GM21381 (cell line): ENCODE results near the gene NPPB.
"Not testable (repeated sequence)": the region's sequence is repeated elsewhere in the genome, so short reads cannot be mapped to it uniquely, and the experiment has no call there.

Experiments used
- ATAC-seq: cut with Tn5 transposase; IDR thresholded peaks from one replicate; pipeline ENCODE4 v1.9.1; 2021; ENCODE audit warnings: mild to moderate bottlenecking, moderate library complexity; ENCODE audit not compliant: unreplicated experiment

Gene NPPB

GRCh38 chr1:11858613-11858967 is at the start of gene NPPB:
NPPB (minus strand) TSS chr1:11858945; CDS start chr1:11858833, 112 bp downstream.
- ATAC-seq = no peak

GRCh38 chr1:11908095-11908675 is 49.4 kb upstream of the NPPB start:
- ATAC-seq = peak; percentile 48

GRCh38 chr1:11907275-11908094 is 48.7 kb upstream of the NPPB start:
- peak; percentile 45 for ATAC-seq

GRCh38 chr1:11906870-11907269 is 48.1 kb upstream of the NPPB start:
- no peak for ATAC-seq

- no peak for ATAC-seq
Measured at GRCh38 chr1:11904978-11905377, 46.2 kb upstream of the NPPB start.

- ATAC-seq = not testable (repeated sequence)
Measured at GRCh38 chr1:11904156-11904555, 45.4 kb upstream of the NPPB start.

GRCh38 chr1:11903210-11903609 is 44.5 kb upstream of the NPPB start:
- ATAC-seq = no peak

GRCh38 chr1:11901446-11901845 is 42.7 kb upstream of the NPPB start:
- ATAC-seq = not testable (repeated sequence)

- ATAC-seq = no peak
Measured at GRCh38 chr1:11898831-11899467, 40.2 kb upstream of the NPPB start.

GRCh38 chr1:11898086-11898785 is 39.5 kb upstream of the NPPB start:
- no peak for ATAC-seq

- not testable (repeated sequence) for ATAC-seq
Measured at GRCh38 chr1:11894501-11894900, 35.8 kb upstream of the NPPB start.

- no peak for ATAC-seq
Measured at GRCh38 chr1:11893907-11894251, 35.1 kb upstream of the NPPB start.

- ATAC-seq = no peak
Measured at GRCh38 chr1:11891433-11892186, 32.9 kb upstream of the NPPB start.

- ATAC-seq = no peak
Measured at GRCh38 chr1:11888877-11889208, 30.1 kb upstream of the NPPB start.

- no peak for ATAC-seq
Measured at GRCh38 chr1:11888206-11888876, 29.6 kb upstream of the NPPB start.

- ATAC-seq = no peak
Measured at GRCh38 chr1:11887666-11888007, 28.9 kb upstream of the NPPB start.

- ATAC-seq = no peak
Measured at GRCh38 chr1:11886986-11887665, 28.4 kb upstream of the NPPB start.

- ATAC-seq = no peak
Measured at GRCh38 chr1:11885916-11886315, 27.2 kb upstream of the NPPB start.

GRCh38 chr1:11882814-11883538 is 24.2 kb upstream of the NPPB start:
- no peak for ATAC-seq
